GM21723 (cell line): ENCODE data around the gene SEC14L3.

Experiments
- ATAC-seq: cut with Tn5 transposase; IDR thresholded peaks from one replicate; pipeline ENCODE4 v1.9.1; 2021; ENCODE audit warnings: mild to moderate bottlenecking, moderate library complexity; ENCODE audit not compliant: unreplicated experiment

SEC14L3 gene

GRCh38 chr22:30447656-30448055, 24.2 kb downstream of the SEC14L3 start:
- no peak for ATAC-seq

GRCh38 chr22:30445438-30446145, 26.2 kb downstream of the SEC14L3 start:
- ATAC-seq: no peak

- no peak for ATAC-seq
Measured at GRCh38 chr22:30444632-30445437, 27.0 kb downstream of the SEC14L3 start.

GRCh38 chr22:30441088-30441487, 30.7 kb downstream of the SEC14L3 start:
- ATAC-seq: no peak

- ATAC-seq: no peak
Measured at GRCh38 chr22:30439836-30440235, 32.0 kb downstream of the SEC14L3 start.

- ATAC-seq: no peak
Measured at GRCh38 chr22:30439226-30439625, 32.6 kb downstream of the SEC14L3 start.

GRCh38 chr22:30438559-30438958, 33.3 kb downstream of the SEC14L3 start:
- no peak for ATAC-seq

GRCh38 chr22:30436196-30436595, 35.6 kb downstream of the SEC14L3 start:
- ATAC-seq: no peak

GRCh38 chr22:30435674-30436126, 36.1 kb downstream of the SEC14L3 start:
- ATAC-seq: no peak

- no peak for ATAC-seq
Measured at GRCh38 chr22:30434843-30435242, 37.0 kb downstream of the SEC14L3 start.

GRCh38 chr22:30433773-30434172, 38.0 kb downstream of the SEC14L3 start:
- no peak for ATAC-seq

- no peak for ATAC-seq
Measured at GRCh38 chr22:30433227-30433626, 38.6 kb downstream of the SEC14L3 start.

- ATAC-seq: no peak
Measured at GRCh38 chr22:30432520-30432919, 39.3 kb downstream of the SEC14L3 start.

- ATAC-seq: no peak
Measured at GRCh38 chr22:30432096-30432495, 39.7 kb downstream of the SEC14L3 start.

- no peak for ATAC-seq
Measured at GRCh38 chr22:30430933-30431332, 40.9 kb downstream of the SEC14L3 start.

- ATAC-seq: no peak
Measured at GRCh38 chr22:30429887-30430286, 41.9 kb downstream of the SEC14L3 start.

GRCh38 chr22:30427871-30428270, 43.9 kb downstream of the SEC14L3 start:
- no peak for ATAC-seq

GRCh38 chr22:30426388-30427353, 45.1 kb downstream of the SEC14L3 start:
- no peak for ATAC-seq

GRCh38 chr22:30425616-30426387, 46.0 kb downstream of the SEC14L3 start, which contains the start of gene MTFP1:
Gene MTFP1 (plus strand): TSS chr22:30425768. CDS start chr22:30425880, 112 bp downstream.
- ATAC-seq: no peak

GRCh38 chr22:30425327-30425615, 46.5 kb downstream of the SEC14L3 start:
- ATAC-seq: no peak
